Measurements from ENCODE around the gene GALT.

DNA sequence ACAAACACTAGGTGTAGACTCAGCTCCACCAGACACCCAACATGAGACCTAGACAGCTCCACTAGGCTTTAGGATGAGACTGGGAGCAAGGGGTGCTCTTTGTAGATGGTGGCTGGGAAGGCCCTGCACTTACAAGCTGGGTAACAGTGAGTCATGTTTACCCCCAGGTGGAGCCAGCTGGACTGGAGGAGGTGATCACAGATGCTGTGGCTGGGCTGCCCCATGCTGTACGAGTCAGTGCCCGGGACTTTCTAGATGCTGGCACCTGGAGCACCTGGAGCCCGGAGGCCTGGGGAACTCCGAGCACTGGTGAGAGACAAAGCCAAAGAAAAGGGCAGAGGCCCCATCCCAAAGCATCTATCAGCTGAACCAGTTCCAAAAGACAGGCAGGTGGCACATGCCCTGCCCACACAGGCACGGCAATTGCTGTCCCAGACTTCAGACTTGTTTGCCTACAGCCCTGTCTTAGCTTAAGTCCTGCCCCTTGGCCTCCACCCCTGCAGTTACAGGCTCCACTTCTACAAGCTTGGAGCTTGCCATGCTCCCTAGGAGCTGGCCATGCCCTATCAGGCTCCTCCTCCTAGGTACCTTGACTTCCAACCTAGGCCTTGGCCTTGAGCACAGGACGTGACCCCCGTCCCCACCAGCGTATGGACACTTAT lies 13.2 kb downstream of the GALT start:
- TF ChIP-seq CTCF (conservative IDR thresholded peaks at IDR 0.05 in 1 of 2, IDR thresholded peaks at IDR 0.05 in 1 of 2; ENCODE audit: low read depth in 1 of 2, low read length in 2 of 2), result no peak
- TF ChIP-seq EZH2 (IDR thresholded peaks at IDR 0.05; ENCODE audit: low read length, missing control alignments), result no peak
